ENCODE data around the gene FOXL1. TPM values are rescaled to one million over a fixed set of nuclear protein-coding genes. Genes with fewer than 3 reads are reported as not detected.

The FOXL1 gene
- total RNA-seq, 1 experiment from 2014 or later: 5.0 TPM

DNA sequence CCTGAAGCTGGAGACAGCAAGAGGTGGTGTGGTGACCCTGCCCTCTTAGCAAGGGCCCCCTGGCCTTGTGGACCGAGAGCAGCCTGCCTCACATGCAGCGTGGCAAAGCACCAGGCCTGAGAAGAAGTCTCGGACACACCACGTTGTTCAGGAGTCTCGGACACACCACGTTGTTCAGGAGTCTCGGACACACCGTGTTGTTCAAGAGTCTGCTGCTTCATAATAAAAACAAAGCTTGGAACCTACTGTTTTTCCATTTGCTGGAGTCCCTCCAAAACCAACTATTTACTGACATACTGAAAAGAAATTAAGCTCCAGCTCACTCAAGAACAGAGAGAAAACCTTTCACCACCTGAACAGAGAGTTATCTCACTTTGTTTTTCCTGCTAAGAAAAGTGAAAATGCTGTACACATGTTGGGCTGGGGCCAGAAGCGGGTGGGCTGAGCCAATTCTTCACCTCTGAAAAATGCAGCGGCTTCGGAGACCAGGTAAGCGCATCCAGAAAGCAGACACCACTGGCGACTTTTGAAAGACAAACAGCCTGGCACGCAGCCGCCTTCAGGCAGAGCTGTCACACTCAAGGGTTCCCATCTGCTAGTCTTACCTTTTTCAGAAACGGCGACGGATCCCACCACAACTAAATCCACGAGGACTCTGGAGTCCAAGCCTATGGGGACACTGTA is 32.3 kb upstream of the FOXL1 start:
- in situ Hi-C loops (cut with HindIII; ENCODE audit: low pct_unique_long_range_greater_than_20kb, low sequenced_read_pairs): no loop called here
- DNase-seq (ENCODE audit: low read depth): no peak

DNA sequence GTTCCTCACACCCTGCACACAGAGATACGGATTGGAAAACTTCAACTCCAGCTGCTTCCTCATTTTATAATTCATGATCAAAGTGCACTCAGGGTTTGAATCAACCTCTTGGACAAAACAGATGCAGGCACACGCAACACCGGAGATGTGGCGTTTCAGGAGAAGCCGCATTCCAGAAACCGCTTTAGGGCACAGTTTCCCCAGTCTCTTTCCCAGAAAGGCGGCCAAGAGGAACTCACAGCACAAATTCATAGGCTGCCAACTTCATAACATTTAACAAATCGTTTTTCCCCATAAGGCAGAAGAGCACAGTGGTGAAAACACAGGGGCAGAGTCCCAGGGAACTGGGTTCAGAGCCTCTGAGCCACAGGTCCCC is 31.7 kb upstream of the FOXL1 start:
- in situ Hi-C loops (cut with HindIII; ENCODE audit: low pct_unique_long_range_greater_than_20kb, low sequenced_read_pairs): no loop called here
- no peak for DNase-seq (ENCODE audit: low read depth)

DNA sequence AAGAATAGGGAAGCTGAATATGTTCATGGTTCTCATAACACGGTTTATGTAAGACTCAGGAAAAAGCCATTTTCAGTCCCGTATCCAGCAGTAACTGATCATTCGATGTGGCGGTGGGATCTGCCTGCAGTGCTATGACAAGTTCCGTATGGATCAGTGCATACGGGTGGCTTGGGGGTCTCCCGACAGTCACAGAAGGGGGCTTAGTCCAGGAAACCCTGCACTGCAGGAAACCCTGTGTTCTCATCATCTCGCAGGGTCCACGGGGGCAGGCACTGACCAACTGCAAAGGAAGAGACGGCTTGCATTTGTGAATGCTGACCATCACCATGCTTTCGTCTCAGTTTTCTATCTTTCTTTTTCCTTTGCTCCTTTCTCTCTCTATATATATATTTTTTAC is 31.1 kb upstream of the FOXL1 start:
- in situ Hi-C loops (cut with HindIII; ENCODE audit: low pct_unique_long_range_greater_than_20kb, low sequenced_read_pairs): no loop called here
- no peak for DNase-seq (ENCODE audit: low read depth)

DNA sequence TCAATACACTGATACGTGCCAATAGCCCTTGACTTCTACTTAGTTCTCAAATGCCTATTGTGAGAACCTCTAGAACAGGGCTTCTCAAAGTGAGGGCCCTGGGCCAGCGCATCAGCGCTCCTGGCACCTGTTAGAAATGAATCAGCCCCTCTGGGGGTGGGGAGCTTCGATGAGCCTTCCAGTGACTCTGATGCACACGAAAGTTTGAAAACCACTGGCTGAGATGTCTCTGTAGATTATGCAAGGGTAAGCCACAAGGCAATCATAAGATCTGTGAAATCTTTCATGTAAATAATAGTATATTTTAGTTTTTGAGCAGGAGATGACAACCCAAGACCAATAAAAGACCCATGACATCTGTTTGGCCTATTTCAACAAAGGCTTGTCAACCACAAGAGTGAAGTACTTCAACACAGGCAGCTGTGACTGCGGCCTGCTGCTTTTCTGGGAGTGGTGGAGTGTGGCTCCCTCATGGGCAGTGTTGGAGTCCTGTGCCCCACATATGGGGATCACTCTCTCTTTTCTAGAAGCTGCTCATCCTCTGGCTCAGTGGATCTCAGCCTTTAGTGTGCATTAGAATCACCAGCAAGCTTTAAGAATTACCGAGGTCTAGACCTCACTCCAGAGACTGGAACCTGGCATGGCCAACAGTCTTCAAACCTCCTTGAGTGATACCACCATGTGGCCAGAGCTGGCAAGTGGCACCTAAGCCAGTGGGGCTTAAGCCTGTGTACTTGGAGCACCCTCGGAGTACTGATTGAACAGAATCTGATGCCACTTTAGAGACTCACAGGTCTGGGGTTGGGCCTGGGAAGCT is 29.1 kb upstream of the FOXL1 start:
- in situ Hi-C loops (cut with HindIII; ENCODE audit: low pct_unique_long_range_greater_than_20kb, low sequenced_read_pairs): no loop called here
- DNase-seq (ENCODE audit: low read depth): no peak

DNA sequence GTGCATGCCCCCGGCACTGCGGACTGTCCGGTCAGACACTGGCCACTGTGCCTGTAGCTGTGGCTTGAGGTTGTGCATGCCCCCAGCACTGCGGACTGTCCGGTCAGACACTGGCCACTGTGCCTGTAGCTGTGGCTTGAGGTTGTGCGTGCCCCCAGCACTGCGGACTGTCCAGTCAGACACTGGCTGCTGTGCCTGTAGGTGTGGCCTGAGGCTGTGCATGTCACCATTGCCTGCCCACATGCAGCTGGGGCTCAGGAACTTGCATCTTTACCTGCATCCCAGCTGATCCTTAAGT is 28.5 kb upstream of the FOXL1 start:
- in situ Hi-C loops (cut with HindIII; ENCODE audit: low pct_unique_long_range_greater_than_20kb, low sequenced_read_pairs): no loop called here
- DNase-seq (ENCODE audit: low read depth): no peak

DNA sequence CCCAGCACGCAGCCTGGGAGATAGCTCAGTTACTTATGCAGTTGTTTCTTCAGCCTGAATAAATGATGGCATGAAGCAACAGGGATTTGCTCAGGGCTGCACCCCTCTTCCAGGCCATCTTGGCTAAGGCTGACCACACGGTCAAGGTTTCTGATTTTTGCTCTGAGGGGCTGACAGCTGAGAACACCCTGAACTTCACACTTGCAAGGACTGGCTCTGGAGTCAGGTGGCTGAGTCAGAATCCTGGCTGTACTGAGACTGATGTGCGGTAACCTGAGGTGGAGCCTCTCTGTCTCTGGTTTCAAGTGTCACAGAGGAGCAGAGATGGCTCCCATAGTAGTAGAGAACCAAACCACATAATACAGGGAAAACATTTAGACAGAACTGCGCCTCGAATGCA is 28.1 kb upstream of the FOXL1 start:
- in situ Hi-C loops (cut with HindIII; ENCODE audit: low pct_unique_long_range_greater_than_20kb, low sequenced_read_pairs): no loop called here
- DNase-seq (ENCODE audit: low read depth): no peak

DNA sequence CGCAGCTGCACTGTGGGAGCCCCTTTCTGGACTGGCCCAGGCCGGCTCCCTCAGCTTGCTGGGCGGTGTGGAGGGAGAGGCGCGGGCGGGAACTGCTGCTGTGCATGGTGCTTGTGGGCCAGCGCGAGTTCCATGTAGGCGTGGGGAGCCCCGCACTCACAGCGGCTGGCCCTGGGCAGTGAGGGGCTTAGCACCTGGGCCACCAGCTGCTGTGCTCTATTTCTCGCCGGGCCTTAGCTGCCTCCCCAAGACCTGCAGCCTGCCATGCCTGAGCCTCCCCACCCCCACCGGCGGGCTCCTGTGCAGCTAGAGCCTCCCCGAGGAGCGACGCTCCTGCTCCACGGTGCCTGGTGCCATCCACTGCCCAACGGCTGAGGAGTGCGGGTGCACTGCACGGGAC is 25.0 kb upstream of the FOXL1 start:
- in situ Hi-C loops (cut with HindIII; ENCODE audit: low pct_unique_long_range_greater_than_20kb, low sequenced_read_pairs): no loop called here
- DNase-seq (ENCODE audit: low read depth): no peak

DNA sequence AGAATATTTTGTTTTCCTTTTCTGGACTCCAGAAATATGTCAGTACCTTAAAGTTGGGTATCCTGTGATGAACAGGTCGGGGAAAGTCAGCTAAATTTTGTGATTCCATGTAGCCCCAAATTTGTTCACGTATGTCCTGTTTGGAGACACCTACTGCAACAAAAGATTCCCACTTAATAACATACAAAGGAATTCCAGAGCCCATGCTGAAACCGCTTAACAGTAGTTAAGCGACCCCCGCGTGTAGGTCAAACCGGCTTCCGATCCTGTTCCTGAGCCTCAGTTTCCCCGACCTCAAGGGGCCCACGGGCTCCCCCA is 23.8 kb upstream of the FOXL1 start:
- DNase-seq (ENCODE audit: low read depth): no peak
- in situ Hi-C loops (cut with HindIII; ENCODE audit: low pct_unique_long_range_greater_than_20kb, low sequenced_read_pairs): no loop called here

DNA sequence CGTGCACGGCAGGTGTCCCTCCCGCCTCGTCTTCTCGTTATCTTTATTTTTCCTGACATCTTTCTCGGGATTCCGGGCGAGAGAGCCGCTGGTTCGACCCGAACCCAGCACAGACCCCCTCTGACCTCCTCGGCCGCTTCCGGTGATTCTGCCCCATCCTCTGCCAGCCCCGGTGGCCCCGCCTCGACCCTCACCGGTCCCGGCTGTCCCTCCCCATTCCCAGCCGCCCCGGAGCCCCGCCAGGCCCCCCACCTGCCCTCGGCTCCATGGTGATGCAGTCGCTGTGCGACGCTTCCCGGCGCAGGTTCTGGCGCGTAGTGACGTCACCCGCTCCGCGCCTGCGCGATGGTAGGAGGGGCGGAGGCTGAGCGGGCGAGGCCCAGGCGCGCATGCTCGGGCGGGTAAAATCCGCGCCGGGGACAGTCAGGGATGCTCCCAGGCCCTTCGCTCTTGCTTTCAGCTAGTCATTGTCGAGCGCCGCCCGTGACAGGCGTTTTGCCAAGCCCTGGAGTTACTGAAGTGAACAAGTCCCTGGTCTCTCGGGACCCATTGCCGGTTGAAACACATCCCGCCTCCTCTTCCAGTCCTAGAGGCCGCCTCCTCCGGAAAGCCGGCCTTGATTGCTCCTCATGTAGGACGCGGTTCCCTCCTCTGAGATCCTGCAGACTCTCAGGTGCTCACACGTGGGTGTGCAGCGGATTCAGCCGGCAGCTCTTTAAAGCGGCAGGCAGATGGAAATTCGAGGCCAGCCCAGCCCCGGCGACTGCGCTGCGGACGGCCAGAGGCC is 23.2 kb upstream of the FOXL1 start, which contains the start of gene MTHFSD:
TSS of gene MTHFSD (minus strand) at position 319 of the 787 bp plus-strand sequence. CDS start at position 268, 51 bp downstream.
- DNase-seq (ENCODE audit: low read depth): peak; percentile 82
- in situ Hi-C loops (cut with HindIII; ENCODE audit: low pct_unique_long_range_greater_than_20kb, low sequenced_read_pairs): no loop called here

DNA sequence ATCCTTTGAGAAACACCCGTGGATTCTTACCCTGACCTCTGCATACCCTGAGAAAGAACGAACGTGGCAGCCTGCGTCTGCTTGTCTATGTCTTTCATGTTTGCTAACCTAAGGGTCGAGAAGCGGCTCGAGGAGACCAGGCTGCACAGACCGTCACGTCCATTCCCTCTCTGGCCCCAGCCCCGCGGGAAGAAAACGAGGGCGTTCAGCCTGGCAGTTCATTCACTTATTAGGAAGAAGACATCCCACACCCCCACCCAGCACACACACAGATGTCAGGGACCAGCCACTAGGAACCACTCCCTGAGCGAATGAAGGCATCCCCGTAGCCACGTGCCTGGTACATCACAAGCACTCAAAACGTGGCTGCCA is 22.7 kb upstream of the FOXL1 start:
- DNase-seq (ENCODE audit: low read depth): no peak
- in situ Hi-C loops (cut with HindIII; ENCODE audit: low pct_unique_long_range_greater_than_20kb, low sequenced_read_pairs): no loop called here

DNA sequence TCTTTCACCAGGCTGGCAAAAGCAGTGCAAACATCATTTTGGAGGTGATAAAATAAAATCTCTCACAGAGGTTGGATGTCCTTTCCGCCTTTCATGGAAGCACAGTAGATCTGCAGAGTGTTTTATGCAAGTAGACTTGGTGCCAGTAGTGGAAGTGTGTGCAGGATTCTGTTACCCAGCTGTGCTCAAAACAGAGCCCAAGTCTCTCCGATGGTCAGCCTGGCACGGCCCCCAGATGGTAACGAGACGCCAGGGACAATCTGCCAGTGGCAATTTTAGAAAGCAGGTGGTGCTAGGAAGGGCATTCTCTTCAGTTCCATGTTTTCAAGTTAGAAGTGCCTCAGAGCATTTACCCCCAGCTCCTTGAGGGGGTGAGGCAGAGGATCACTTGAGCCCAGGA is 21.8 kb upstream of the FOXL1 start:
- DNase-seq (ENCODE audit: low read depth): no peak
- in situ Hi-C loops (cut with HindIII; ENCODE audit: low pct_unique_long_range_greater_than_20kb, low sequenced_read_pairs): no loop called here

DNA sequence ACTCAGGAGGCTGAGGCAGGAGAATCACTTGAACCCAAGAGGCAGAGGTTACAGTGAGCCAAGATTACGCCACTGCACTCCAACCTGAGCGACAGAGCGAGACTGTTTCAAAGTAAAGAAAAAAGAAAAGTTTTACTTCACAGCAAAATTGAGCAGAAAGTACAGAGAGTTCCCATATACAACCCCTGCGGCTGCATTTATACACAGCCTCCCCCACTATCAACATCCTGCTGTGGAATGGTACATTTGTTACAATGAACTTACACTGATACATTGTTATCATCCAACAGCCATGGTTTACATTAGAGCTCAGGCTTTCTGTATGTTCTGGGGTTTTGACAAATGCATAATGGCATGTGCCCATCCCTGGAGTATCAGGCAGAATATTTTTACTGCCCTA is 20.8 kb upstream of the FOXL1 start:
- in situ Hi-C loops (cut with HindIII; ENCODE audit: low pct_unique_long_range_greater_than_20kb, low sequenced_read_pairs): no loop called here
- DNase-seq (ENCODE audit: low read depth): no peak

DNA sequence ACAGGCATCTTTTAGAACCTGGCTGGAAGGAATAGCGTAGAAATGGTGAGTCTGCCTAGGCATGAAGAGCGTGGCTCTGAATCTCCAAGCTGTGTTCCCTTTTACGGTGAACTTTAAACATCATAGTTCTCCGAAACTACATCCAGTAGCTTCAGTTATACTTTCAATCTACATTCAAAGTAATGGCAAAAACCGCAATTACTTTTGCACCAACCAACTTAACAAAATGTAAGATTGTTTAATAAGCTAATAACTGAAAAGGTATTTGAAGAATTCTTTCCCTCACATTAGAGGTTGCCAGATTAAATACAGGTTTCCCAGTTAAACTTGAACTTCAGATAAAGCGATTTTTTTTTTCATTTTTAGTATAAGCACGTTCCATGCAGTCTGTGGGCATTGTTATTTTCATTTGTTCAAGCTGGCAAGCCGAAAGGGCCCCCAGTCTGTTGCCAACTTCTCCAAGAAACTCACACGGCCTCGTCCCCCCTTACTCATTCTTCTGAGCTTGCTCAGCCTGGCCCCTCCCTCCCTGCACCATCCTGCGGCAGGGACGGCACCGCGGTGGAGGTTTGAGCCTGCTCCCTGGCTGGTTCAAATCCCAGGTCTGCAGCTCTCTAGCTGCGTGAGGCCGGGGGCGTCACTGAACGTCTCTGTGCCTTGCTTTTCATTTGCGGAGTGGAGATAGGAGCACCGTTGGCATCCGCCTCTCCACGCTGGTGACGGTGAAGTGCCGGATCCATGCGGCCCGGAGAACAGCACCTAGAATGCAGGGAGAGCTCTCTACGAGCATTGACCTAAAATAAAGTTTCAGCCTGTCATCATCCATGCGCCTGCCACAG is 19.8 kb upstream of the FOXL1 start:
- in situ Hi-C loops (cut with HindIII; ENCODE audit: low pct_unique_long_range_greater_than_20kb, low sequenced_read_pairs): no loop called here
- DNase-seq (ENCODE audit: low read depth): no peak

DNA sequence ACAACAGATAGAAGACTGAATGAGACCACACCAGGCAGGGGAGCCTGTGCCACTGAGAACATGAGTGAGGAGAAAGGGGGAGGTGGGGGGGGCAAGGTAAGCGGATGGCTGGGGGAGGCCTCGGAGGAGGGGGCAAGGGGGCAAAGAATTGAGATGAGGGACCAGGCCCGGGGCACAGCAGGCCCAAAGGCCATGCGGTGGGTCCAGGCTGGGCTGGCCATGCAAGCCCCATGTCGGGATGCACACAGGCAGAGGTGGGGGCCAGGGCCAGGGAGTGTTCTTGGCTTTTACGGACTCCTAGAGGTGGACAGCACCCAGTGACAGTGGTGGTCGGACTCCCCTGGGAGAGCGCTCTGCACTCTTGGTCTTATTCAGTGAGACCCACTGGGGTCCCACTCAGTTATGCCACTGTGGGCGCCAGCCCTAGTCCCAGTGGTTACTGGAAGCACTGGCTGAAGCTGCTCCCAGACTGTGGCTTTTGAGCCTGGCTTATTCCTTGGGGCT is 18.5 kb upstream of the FOXL1 start:
- in situ Hi-C loops (cut with HindIII; ENCODE audit: low pct_unique_long_range_greater_than_20kb, low sequenced_read_pairs): no loop called here

DNA sequence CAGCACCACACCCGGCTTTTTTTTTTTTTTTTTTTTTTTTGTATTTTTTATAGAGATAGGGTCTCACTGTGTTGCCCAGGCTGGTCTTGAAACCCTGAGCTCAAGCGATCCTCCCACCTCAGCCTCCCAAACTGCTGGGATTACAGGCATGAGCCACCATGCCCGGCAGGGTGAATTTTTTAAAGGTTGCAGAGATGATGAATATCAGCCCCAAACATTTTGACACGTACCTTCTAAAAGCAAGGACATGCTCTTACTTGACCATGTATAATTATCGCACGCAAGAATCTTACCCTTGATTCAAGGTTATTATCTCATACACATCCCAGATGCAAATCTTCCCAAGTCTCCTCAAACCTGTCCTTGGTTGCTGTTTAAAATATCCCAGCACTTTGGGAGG is 16.0 kb upstream of the FOXL1 start:
- in situ Hi-C loops (cut with HindIII; ENCODE audit: low pct_unique_long_range_greater_than_20kb, low sequenced_read_pairs): no loop called here
- DNase-seq (ENCODE audit: low read depth): no peak

More for the DNA sequence above, 18.5 kb upstream of the FOXL1 start:
- no peak for DNase-seq (ENCODE audit: low read depth)

DNA sequence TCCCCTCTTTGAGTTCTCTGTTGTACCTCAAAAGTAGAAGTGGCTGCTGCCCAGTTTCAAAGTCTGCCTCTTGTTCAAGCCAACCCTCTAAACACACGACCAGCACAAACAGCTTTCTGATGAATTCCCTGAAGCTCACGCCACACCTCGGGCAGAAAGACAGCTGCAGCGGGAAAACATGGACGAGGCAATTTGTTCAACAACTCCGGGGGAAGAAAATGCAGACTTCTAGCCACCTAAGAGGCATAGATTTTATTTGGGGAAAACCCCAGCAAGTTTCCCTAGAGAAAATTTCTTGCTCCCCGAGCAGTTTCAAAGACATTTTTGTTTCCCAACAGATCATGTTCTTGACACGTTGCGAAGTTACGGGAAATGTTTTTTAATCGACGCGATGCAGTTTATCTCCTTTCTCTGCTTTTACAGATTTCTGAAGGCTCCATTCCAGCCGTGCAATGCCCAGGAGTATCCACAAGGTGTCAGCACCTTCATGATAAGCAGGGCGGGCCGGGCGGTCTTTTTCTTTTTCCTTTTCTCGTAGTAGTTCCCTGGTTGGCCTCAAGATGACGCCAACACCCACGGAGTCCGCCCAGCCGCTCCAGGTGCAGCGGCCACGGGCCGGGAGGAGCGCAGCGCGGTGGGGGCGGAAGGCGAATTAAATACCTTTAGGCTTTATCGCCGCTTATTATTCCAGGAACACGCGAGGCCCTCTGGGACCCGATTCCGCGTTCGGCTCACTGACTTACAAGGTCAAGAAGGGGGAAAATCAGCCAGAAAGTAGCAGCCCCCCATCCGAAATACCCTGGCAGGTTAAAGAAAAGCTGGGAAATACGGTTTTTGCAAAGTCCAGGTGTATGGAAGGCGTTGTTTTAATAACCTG is 14.6 kb upstream of the FOXL1 start:
- DNase-seq (ENCODE audit: low read depth): peak; percentile 82
- in situ Hi-C loops (cut with HindIII; ENCODE audit: low pct_unique_long_range_greater_than_20kb, low sequenced_read_pairs): no loop called here

DNA sequence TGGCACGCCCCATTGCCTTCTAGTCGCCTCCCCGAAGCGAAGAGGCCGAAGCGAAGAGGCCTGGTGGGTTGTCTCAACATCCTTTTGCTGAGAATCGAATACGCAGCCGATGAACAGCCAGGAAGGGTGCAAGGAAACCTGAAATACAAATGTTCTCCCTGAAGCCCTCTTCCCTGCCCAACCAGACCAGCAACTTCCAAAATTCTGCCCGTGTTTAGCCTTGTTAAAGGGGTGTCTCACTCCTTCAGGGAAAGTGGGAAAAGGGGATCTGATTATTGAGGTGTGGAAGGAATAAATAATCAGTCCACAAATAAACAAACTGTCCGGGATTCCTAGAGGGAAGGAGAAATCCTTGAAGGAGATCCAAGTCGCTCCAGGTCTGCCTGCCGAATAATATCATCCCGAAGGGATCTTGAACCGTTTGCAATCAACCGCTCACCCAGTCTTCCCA is 13.1 kb upstream of the FOXL1 start:
- no peak for DNase-seq (ENCODE audit: low read depth)
- in situ Hi-C loops (cut with HindIII; ENCODE audit: low pct_unique_long_range_greater_than_20kb, low sequenced_read_pairs): no loop called here
